ENCODE data around the gene PRRC1. TPM values are rescaled to one million over a fixed set of nuclear protein-coding genes. Genes with fewer than 3 reads are reported as not detected.
A peak's percentile ranks its signal among the peaks of the same experiment; 100 is the strongest.
"Not testable (repeated sequence)": the region's sequence is repeated elsewhere in the genome, so short reads cannot be mapped to it uniquely, and the experiment has no call there.

Gene PRRC1
- total RNA-seq, 1 experiment from 2014 or later, result 26.6 TPM

GRCh38 chr5:127545249-127545648 is 27.8 kb downstream of the PRRC1 start:
- DNase-seq (ENCODE audit: low spot score), result not testable (repeated sequence)

GRCh38 chr5:127549551-127549950 is 32.1 kb downstream of the PRRC1 start:
- DNase-seq (ENCODE audit: low spot score), result peak; percentile 28

- DNase-seq (ENCODE audit: low spot score), result no peak
Observed at GRCh38 chr5:127550652-127551409, 33.4 kb downstream of the PRRC1 start.

GRCh38 chr5:127551410-127552041 is 34.1 kb downstream of the PRRC1 start:
- DNase-seq (ENCODE audit: low spot score), result no peak

- no peak for DNase-seq (ENCODE audit: low spot score)
Observed at GRCh38 chr5:127555826-127556225, 38.4 kb downstream of the PRRC1 start.

GRCh38 chr5:127556609-127557334 is 39.3 kb downstream of the PRRC1 start:
- DNase-seq (ENCODE audit: low spot score), result peak; percentile 38

- DNase-seq (ENCODE audit: low spot score), result no peak
Observed at GRCh38 chr5:127558273-127558672, 40.8 kb downstream of the PRRC1 start.

- DNase-seq (ENCODE audit: low spot score), result no peak
Observed at GRCh38 chr5:127561254-127561653, 43.8 kb downstream of the PRRC1 start.

GRCh38 chr5:127562252-127562651 is 44.8 kb downstream of the PRRC1 start:
- DNase-seq (ENCODE audit: low spot score), result peak; percentile 39

- DNase-seq (ENCODE audit: low spot score), result no peak
Observed at GRCh38 chr5:127563136-127563535, 45.7 kb downstream of the PRRC1 start.

GRCh38 chr5:127564002-127564769 is 46.7 kb downstream of the PRRC1 start:
- DNase-seq (ENCODE audit: low spot score), result peak; percentile 91

- DNase-seq (ENCODE audit: low spot score), result no peak
Observed at GRCh38 chr5:127565586-127566270, 48.3 kb downstream of the PRRC1 start.

- DNase-seq (ENCODE audit: low spot score), result no peak
Observed at GRCh38 chr5:127567026-127567768, 49.8 kb downstream of the PRRC1 start.

- no peak for DNase-seq (ENCODE audit: low spot score)
Observed at GRCh38 chr5:127568166-127568565, 50.7 kb downstream of the PRRC1 start.

GRCh38 chr5:127569471-127569870 is 52.0 kb downstream of the PRRC1 start:
- not testable (repeated sequence) for DNase-seq (ENCODE audit: low spot score)

GRCh38 chr5:127571314-127572131 is 54.1 kb downstream of the PRRC1 start:
- no peak for DNase-seq (ENCODE audit: low spot score)

GRCh38 chr5:127572930-127573329 is 55.5 kb downstream of the PRRC1 start:
- peak; percentile 27 for DNase-seq (ENCODE audit: low spot score)

GRCh38 chr5:127574852-127575679 is 57.6 kb downstream of the PRRC1 start:
- DNase-seq (ENCODE audit: low spot score), result no peak

- DNase-seq (ENCODE audit: low spot score), result no peak
Observed at GRCh38 chr5:127577458-127577857, 60.0 kb downstream of the PRRC1 start.
